A673 (cell line): ENCODE data around the gene CUTA.

Experiments used
- EZH2 ChIP-seq: fragments of 200-600 bp; sonication (generic); IDR thresholded peaks from 2 replicates; pipeline ENCODE4 v1.6.1; 2017; ENCODE audit warnings: borderline replicate concordance, low read depth, mild to moderate bottlenecking, mixed read lengths, antibody characterized with exemption, low read length; ENCODE audit not compliant: poor library complexity, severe bottlenecking
- TF ChIP-seq, protein P1 (sequence below): fragments of 300-800, 200-600 bp; sonication (generic); conservative IDR thresholded peaks from 2 replicates; pipeline ENCODE4 v1.5.1; 2017; ENCODE audit warnings: low read depth, mild to moderate bottlenecking, antibody characterized with exemption, low read length, moderate library complexity, mixed read lengths

DNA sequence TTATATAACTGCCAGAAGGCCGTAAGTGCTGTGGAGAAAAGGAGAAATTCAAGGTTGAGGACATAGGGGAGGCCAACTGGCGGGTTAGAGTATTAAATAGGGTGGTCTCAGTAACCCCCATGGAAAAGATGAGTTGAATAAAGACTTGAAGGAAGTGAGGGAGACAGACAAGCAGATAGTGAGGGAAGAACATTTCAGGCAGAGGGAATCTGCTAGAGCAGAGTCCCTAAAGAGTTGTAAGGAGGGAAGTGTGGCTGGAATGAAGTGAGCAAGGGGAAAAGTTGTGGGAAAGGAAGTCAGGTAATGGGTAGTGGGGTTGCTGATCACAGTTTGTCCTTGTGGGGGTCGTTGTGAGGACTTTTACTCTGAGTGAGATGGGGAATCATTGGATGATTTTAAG lies 24.9 kb downstream of the CUTA start:
- no peak for TF ChIP-seq EZH2
- TF ChIP-seq, protein P1, sequence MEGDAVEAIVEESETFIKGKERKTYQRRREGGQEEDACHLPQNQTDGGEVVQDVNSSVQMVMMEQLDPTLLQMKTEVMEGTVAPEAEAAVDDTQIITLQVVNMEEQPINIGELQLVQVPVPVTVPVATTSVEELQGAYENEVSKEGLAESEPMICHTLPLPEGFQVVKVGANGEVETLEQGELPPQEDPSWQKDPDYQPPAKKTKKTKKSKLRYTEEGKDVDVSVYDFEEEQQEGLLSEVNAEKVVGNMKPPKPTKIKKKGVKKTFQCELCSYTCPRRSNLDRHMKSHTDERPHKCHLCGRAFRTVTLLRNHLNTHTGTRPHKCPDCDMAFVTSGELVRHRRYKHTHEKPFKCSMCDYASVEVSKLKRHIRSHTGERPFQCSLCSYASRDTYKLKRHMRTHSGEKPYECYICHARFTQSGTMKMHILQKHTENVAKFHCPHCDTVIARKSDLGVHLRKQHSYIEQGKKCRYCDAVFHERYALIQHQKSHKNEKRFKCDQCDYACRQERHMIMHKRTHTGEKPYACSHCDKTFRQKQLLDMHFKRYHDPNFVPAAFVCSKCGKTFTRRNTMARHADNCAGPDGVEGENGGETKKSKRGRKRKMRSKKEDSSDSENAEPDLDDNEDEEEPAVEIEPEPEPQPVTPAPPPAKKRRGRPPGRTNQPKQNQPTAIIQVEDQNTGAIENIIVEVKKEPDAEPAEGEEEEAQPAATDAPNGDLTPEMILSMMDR = no peak
